AG08396 (cell line): ENCODE measurements around the gene MYOC.
"Not testable (repeated sequence)": the region's sequence is repeated elsewhere in the genome, so short reads cannot be mapped to it uniquely, and the experiment has no call there.

Experiments
- DNase-seq: peaks from one replicate; pipeline ENCODE4 v3.0.0; 2012; ENCODE audit warnings: low spot score, mixed read lengths

MYOC gene

DNA sequence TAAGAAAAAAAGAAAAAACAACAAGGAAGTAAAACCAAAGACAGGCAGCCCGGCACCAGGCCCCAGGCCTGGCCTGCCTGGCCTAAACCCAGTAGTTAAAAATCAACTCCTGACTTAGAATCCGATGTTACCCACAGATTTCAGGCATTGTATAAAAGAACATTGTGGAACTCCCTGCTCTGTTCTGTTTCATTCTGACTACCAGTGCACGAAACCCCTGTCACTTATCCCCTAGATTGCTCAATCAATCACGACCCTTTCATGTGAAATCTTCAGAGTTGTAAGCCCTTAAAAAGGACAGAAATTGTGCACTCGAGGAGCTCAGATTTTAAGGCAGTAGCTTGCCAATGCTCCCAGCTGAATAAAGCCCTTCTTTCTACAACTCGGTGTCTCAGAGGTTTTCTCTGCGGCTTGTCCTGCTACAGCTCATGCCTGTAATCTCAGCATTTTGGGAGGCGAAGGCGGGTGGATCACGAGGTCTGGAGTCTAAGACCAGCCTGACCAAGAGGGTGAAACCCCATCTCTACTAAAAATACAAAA lies 46.0 kb downstream of the MYOC start:
- no peak for DNase-seq

DNA sequence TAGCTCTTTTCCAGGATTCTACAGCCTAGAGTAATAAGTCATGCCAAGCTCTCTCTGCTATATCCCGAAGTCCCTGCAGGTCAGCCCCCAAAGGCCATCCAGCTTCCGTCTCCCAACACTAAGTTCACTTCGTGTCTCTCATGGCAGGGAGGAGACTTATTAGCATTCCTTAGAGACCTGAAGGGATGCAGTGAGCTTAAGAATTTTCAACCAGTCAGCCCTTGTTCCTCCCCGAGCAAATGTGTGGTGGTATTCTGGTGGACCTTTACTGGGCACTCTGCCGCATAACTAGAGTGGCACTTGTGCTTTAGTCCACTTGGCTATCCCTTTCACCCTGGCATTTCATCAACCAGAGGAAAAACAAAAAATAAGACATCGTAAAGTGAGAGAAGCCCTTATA lies 49.4 kb downstream of the MYOC start:
- DNase-seq, result not testable (repeated sequence)

DNA sequence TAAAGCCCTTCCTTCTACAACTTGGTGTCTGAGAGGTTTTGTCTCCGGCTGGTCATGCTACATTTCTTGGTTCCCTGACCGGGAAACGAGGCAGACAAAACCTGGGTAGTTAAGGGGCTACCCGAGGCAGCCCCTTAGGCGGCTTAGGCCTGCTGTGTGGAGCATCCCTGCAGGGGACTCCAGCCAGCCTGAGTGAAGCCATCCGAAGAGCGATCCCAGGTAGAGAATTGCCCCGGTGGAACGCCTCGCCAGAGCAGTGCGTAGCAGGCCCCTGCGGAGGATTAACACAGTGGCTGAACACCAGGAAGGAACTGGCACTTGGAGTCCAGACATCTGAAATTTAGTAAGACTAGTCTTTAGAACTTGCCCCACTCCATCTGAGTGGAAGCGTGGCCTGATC lies 51.6 kb downstream of the MYOC start:
- no peak for DNase-seq

DNA sequence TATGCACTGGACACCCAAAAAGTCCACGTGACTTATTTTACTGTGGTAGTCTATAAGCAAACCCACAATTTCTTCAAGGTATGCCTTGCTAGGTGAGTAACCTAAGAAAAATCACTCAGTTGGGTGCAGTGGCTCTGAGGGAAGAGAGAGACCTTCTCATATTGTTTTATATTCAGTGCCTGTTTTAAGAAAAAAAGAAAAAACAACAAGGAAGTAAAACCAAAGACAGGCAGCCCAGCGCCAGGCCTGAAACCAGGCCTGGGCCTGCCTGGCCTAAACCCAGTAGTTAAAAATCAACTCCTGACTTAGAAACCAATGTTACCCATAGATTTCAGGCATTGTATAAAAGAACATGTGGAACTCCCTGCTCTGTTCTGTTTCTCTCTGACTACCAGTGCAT lies 52.2 kb downstream of the MYOC start:
- not testable (repeated sequence) for DNase-seq

DNA sequence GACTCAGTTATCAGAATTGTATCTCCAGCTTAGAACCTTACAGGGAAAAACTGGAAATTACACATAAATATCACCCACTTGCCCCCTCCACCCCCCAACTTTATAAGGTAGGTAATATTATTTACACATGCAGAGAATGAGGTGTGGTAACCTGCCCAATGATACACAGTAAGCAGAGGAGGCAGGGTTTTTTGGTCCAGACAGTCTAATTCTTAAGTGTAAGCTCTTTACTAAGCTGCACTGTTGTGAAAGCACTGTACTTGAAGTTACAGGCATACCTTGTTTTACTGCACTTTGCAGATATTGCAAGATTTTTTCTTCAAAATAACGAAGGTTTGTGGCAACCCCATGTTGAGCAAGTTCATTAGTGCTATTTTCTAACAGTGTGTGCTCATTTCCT lies 55.3 kb downstream of the MYOC start:
- DNase-seq, result no peak

DNA sequence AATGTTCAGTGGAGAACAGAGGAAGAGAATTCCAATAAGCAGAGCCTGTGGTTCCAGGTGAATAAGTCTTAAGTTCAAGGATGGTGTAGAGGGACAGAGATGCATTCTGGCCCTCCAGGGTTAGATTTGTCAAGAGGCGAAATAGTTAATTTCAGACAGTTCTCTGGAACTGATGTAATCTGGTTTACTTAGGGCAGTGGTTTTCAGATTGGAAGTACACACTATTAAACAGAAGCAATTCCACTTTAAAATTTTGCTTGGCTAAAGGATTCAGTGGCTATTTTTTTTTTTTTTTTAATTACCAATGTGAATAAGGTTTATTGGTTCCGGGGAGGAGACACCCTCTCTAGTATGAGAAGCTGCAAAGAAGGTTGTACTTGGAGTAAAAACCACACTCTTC lies 55.8 kb downstream of the MYOC start:
- no peak for DNase-seq

DNA sequence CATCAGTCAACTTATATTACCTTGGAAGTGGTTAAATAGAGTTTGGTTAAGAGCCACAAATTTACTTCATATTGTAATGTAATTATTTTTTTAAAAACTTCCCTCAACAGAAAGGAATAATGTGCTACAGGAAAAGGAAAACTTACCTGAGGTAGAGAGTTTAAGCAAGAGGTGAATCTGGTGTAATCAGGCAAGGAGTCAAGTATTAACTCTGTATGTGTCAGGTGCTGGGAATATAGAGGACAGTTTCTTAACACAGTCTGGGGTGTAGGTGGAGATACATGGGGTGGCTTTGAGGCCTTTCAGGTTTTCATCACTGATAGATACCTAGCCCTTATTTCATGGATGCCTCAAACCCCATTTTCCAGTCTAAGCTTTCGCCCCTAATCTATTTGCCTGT lies 56.4 kb downstream of the MYOC start:
- no peak for DNase-seq

DNA sequence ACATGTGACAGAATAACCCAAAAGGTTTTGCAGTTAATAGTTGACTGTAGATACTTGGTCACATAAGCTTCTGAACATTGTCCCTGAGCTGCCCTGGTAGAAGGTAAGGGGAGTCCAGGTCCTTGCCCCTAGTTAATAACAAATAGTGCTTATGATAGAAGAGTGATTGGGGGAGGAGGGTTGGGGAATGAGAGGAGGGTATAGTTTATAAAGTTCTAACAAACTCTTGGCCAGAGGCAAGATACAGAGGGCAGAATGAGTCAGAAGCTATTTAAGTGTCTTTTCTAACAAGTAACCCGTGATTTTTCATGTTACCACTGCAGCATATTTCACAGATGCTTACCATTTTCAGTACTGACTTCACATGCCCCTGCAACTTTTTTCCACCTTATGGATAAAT lies 57.2 kb downstream of the MYOC start:
- DNase-seq, result no peak

DNA sequence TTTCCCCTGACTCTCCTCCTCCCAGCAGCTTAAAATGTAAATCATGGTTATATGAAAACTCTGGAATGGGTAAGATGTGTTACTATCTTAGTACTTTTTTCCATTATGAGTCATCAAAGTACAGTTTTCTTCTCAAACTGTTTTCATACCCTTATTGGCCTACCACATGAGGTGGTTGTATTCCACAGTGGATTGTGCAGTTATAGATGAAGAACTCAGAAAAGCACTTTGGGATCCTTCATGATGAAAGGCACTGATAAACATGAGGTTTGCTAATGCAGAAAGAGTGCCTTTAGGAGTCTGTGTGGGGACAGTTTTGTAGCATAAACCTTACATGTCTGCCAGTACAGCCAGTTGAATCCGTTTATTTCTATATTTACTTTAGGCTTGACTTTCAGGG lies 62.5 kb downstream of the MYOC start:
- peak; percentile 21 for DNase-seq

DNA sequence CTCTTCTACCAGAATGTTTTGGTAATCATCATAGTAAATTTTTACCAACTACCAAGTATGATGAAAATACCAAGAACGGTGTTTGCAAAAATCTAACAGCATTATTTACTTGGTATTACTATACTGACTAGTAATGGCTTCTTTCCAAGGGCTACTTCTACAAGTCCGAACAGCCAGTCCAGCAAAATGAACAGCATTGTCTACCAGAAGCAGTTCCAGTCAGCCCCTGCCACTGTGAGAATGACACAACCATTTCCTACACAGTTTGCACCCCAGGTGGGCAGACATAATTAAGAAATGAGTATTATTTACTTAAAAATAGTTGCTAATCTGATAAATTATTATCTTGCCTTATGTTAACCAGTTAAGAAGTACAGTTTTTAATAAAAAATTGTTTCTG lies 64.3 kb downstream of the MYOC start:
- no peak for DNase-seq

DNA sequence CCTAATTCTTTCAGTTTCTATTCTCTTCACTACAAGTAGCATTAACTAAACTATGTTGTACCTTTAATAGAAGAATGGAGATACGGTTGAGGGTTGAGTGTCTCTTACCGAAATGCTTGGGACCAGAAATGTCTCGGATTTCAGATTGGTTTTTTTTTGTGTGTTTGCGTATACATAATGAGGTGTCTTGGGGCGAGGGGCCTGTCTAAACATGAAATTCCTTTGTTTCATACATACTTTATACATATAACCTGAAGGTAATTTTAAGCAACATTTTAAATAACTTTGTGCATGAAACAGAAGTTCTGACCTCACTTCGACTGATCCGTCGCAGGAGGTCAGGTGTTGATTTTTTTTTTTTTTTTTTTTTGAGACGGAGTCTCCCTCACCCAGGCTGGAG lies 66.8 kb downstream of the MYOC start:
- no peak for DNase-seq
